ENCODE measurements around the gene NINJ1. TPM values are rescaled to one million over a fixed set of nuclear protein-coding genes. Genes with fewer than 3 reads are reported as not detected.
A peak's percentile ranks its signal among the peaks of the same experiment; 100 is the strongest.

NINJ1 gene
- total and polyA plus RNA-seq, 2 of the 13 experiments (the other 11 are each of a cell fraction or from before 2014, with no cell fraction given), result 81.2 to 92.1 TPM

DNA sequence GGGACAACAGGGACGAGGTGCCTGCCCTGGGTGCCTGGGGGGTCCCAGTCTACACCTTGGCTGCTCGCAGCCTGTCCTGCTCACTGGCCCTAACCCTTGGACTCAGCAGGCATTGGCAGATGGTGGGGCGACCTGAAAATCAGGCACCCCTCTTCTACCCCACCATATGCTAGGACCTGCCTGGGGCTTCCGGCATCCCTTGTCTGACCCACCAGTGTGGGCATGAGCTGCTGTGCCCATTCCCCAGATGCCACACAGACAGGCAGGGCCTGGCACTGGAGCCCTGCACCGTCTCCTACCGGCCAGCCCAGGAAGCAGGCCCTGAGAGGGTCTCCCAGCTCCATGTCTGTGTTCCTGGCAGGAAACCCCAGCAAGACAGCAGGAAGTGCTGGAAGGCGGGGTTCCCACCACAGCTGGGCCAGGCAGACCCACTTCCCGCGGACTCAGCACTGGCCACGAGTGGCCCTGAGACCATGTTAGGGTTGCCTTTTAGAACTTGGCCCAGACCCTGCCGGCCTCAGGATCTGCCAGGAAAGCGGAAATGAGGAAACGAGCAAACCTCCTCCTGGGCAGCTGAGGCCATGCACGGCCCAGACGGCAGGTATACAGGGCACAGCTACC, 3.1 kb downstream of the NINJ1 start:
- Histone ChIP-seq H3K27ac (ENCODE audit: extremely low read length, insufficient read depth, low read length) (peak overlapping the region; percentile 99), H3K4me2 (ENCODE audit: low read depth, low read length) (peak overlapping the region; percentile 98), H3K9me3 (ENCODE audit: low read length) (no peaks in the 10 kb centered on the region), H3K9ac (ENCODE audit: insufficient read depth, low read depth, low read length) (no peak overlapping the region; the same call in 1 of the 2 replicates), H4K20me1 (ENCODE audit: insufficient read depth, low read length) (no peaks in the 10 kb centered on the region), H3K36me3 (replicated peaks in 1 of 2; ENCODE audit: control insufficient read depth in 1 of 2, insufficient read depth in 2 of 2, low read length in 2 of 2) (peaks cover 10% of the 10 kb centered on the region in 2 experiments; a peak in 3 of 5 replicates), H3K79me2 (ENCODE audit: insufficient read depth, low read length) (peaks cover 74% of the 10 kb centered on the region), H3K4me3 (replicated peaks in 1 of 3; ENCODE audit: insufficient read depth in 1 of 3, low read depth in 2 of 3, low read length in 3 of 3) (peak overlapping the region in 1 of 3 experiments; percentile 1; a peak in 1 of 6 replicates), H3K27me3 (ENCODE audit: control insufficient read depth in 1 of 2, insufficient read depth in 2 of 2, low read length in 2 of 2) (no peaks in the 10 kb centered on the region; a peak in 1 of 5 replicates), H3K4me1 (ENCODE audit: insufficient read depth, low read length) (peaks cover 84% of the 10 kb centered on the region), H2AFZ (ENCODE audit: low read length) (no peak overlapping the region)
- intact Hi-C loops (cut with micrococcal nuclease; ENCODE audit: unreplicated experiment), result no loop called here
- FAIRE-seq (no peak), ATAC-seq (no peak), DNase-seq (ENCODE audit: low spot score) (no peak)
- WGBS (ENCODE audit: low lambda C conversion rate), result 100% methylated on average over 3 of the region's 15 CpGs
- TF ChIP-seq ZBTB38 (CRISPR knock-in tag; IDR thresholded peaks at IDR 0.05), result 0 out of 2 replicates have a peak, but pooled peaks have one; percentile 18
- TF ChIP-seq AGO2 (optimal IDR thresholded peaks at IDR 0.05; ENCODE audit: low read depth, low read length), result peak; percentile 40
- TF ChIP-seq ZBTB4 (CRISPR knock-in tag; IDR thresholded peaks at IDR 0.05; ENCODE audit: borderline replicate concordance), result peak; percentile 55; the same call in 1 of the 2 replicates
- TF ChIP-seq ZNF615 (CRISPR knock-in tag; IDR thresholded peaks at IDR 0.05; ENCODE audit: borderline replicate concordance), result no peak
- in situ Hi-C loops (cut with HindIII; ENCODE audit: extremely low pct_ligation_motif_present, low pct_unique_long_range_greater_than_20kb), result no loop called here
- ChIA-PET CTCF (ENCODE audit: low intra/inter-chr PET ratio, low total read pairs) (no interaction called here), POLR2A (interaction anchor here (1.5 to 7.5 kb wide), 2 partner anchors 9 to 13 kb away, joined by 3 to 195 read pairs; no protein-coding TSS in a partner anchor)
- no TSS peak for BruUV-seq (replicated peaks)
